Measurements from ENCODE around the gene RRP36. TPM values are rescaled to one million over a fixed set of nuclear protein-coding genes. Genes with fewer than 3 reads are reported as not detected.

RRP36 gene
- total RNA-seq, 1 donor from 2014 or later, result 40.7 TPM

- Histone ChIP-seq H3K9me3 (ENCODE audit: control insufficient read depth in 3 of 3, low read length in 3 of 3) (no peaks in the 10 kb centered on the region), H3K4me3 (ENCODE audit: low read length in 3 of 3) (peak overlapping the region; percentile 94 to 99 (median 98)), H3K27ac (ENCODE audit: low read depth, low read length) (peak overlapping the region; percentile 87), H3K36me3 (ENCODE audit: control insufficient read depth in 3 of 3, insufficient read depth in 3 of 3, low read length in 3 of 3) (peaks cover 22 to 30% (median 29%) of the 10 kb centered on the region in 3 donors), H3K27me3 (ENCODE audit: control insufficient read depth in 3 of 3, insufficient read depth in 3 of 3, low read length in 3 of 3) (no peaks in the 10 kb centered on the region), H3K4me1 (ENCODE audit: control insufficient read depth in 3 of 3, insufficient read depth in 3 of 3, low read length in 3 of 3) (peaks cover 30 to 39% (median 33%) of the 10 kb centered on the region in 3 donors), H3K9ac (ENCODE audit: low read depth in 1 of 3, low read length in 3 of 3) (peak overlapping the region; percentile 93 to 99 (median 97))
Measured at GRCh38 chr6:43058531-43058930, 37.1 kb downstream of the RRP36 start.

GRCh38 chr6:43059168-43060033, 38.0 kb downstream of the RRP36 start, which contains the start of the genes KLC4 and MRPL2:
KLC4 (plus strand) TSS chr6:43059631; CDS start chr6:43061336, 1,705 bp downstream.
MRPL2 (minus strand) TSS chr6:43059434; CDS start chr6:43059381, 53 bp downstream.
- Histone ChIP-seq H3K36me3 (ENCODE audit: control insufficient read depth in 3 of 3, insufficient read depth in 3 of 3, low read length in 3 of 3) (peaks cover 22 to 37% (median 36%) of the 10 kb centered on the region in 3 donors), H3K4me1 (ENCODE audit: control insufficient read depth in 3 of 3, insufficient read depth in 3 of 3, low read length in 3 of 3) (peaks cover 26 to 34% (median 28%) of the 10 kb centered on the region in 3 donors), H3K9me3 (ENCODE audit: control insufficient read depth in 3 of 3, low read length in 3 of 3) (no peaks in the 10 kb centered on the region), H3K27me3 (ENCODE audit: control insufficient read depth in 3 of 3, insufficient read depth in 3 of 3, low read length in 3 of 3) (no peaks in the 10 kb centered on the region), H3K9ac (ENCODE audit: low read depth in 1 of 3, low read length in 3 of 3) (peak within 1 kb of the TSS; percentile 94 to 99 (median 97)), H3K27ac (ENCODE audit: low read depth, low read length) (peak within 1 kb of the TSS; percentile 87), H3K4me3 (ENCODE audit: low read length in 3 of 3) (peak within 1 kb of the TSS; percentile 94 to 99 (median 98))

GRCh38 chr6:43060034-43060754, 38.8 kb downstream of the RRP36 start:
- Histone ChIP-seq H3K27me3 (ENCODE audit: control insufficient read depth in 3 of 3, insufficient read depth in 3 of 3, low read length in 3 of 3) (no peaks in the 10 kb centered on the region), H3K36me3 (ENCODE audit: control insufficient read depth in 3 of 3, insufficient read depth in 3 of 3, low read length in 3 of 3) (peaks cover 25 to 40% (median 40%) of the 10 kb centered on the region in 3 donors), H3K27ac (ENCODE audit: low read depth, low read length) (peak overlapping the region; percentile 87), H3K4me1 (ENCODE audit: control insufficient read depth in 3 of 3, insufficient read depth in 3 of 3, low read length in 3 of 3) (peaks cover 24 to 34% (median 27%) of the 10 kb centered on the region in 3 donors), H3K4me3 (ENCODE audit: low read length in 3 of 3) (peak overlapping the region; percentile 92 to 99 (median 98)), H3K9ac (ENCODE audit: low read depth in 1 of 3, low read length in 3 of 3) (peak overlapping the region; percentile 94 to 98 (median 94)), H3K9me3 (ENCODE audit: control insufficient read depth in 3 of 3, low read length in 3 of 3) (no peaks in the 10 kb centered on the region)

GRCh38 chr6:43060755-43061633, 39.6 kb downstream of the RRP36 start:
- H3K4me3 ChIP-seq (ENCODE audit: low read length in 3 of 3), result peak overlapping the region; percentile 92 to 99 (median 98)
- H3K9ac ChIP-seq (ENCODE audit: low read depth in 1 of 3, low read length in 3 of 3), result peak overlapping the region; percentile 15 to 94 (median 94)

GRCh38 chr6:43061861-43062260, 40.4 kb downstream of the RRP36 start:
- peaks cover 24 to 34% (median 27%) of the 10 kb centered on the region in 3 donors for H3K4me1 ChIP-seq (ENCODE audit: control insufficient read depth in 3 of 3, insufficient read depth in 3 of 3, low read length in 3 of 3)
- H3K4me3 ChIP-seq (ENCODE audit: low read length in 3 of 3), result no peak overlapping the region
- H3K9ac ChIP-seq (ENCODE audit: low read depth in 1 of 3, low read length in 3 of 3), result no peak overlapping the region
- H3K36me3 ChIP-seq (ENCODE audit: control insufficient read depth in 3 of 3, insufficient read depth in 3 of 3, low read length in 3 of 3), result peaks cover 29 to 44% (median 42%) of the 10 kb centered on the region in 3 donors
- H3K27ac ChIP-seq (ENCODE audit: low read depth, low read length), result no peak overlapping the region
- no peaks in the 10 kb centered on the region for H3K9me3 ChIP-seq (ENCODE audit: control insufficient read depth in 3 of 3, low read length in 3 of 3)
- no peaks in the 10 kb centered on the region for H3K27me3 ChIP-seq (ENCODE audit: control insufficient read depth in 3 of 3, insufficient read depth in 3 of 3, low read length in 3 of 3)

More at GRCh38 chr6:43060755-43061633, 39.6 kb downstream of the RRP36 start:
- H3K27ac ChIP-seq (ENCODE audit: low read depth, low read length), result no peak overlapping the region
- H3K27me3 ChIP-seq (ENCODE audit: control insufficient read depth in 3 of 3, insufficient read depth in 3 of 3, low read length in 3 of 3), result no peaks in the 10 kb centered on the region
- H3K36me3 ChIP-seq (ENCODE audit: control insufficient read depth in 3 of 3, insufficient read depth in 3 of 3, low read length in 3 of 3), result peaks cover 26 to 40% (median 38%) of the 10 kb centered on the region in 3 donors
- no peaks in the 10 kb centered on the region for H3K9me3 ChIP-seq (ENCODE audit: control insufficient read depth in 3 of 3, low read length in 3 of 3)
- H3K4me1 ChIP-seq (ENCODE audit: control insufficient read depth in 3 of 3, insufficient read depth in 3 of 3, low read length in 3 of 3), result peaks cover 24 to 34% (median 27%) of the 10 kb centered on the region in 3 donors

GRCh38 chr6:43062818-43063217, 41.4 kb downstream of the RRP36 start:
- peaks cover 27 to 41% (median 40%) of the 10 kb centered on the region in 3 donors for H3K36me3 ChIP-seq (ENCODE audit: control insufficient read depth in 3 of 3, insufficient read depth in 3 of 3, low read length in 3 of 3)

GRCh38 chr6:43070028-43070632, 48.7 kb downstream of the RRP36 start:
- H3K27me3 ChIP-seq (ENCODE audit: control insufficient read depth in 3 of 3, insufficient read depth in 3 of 3, low read length in 3 of 3), result no peaks in the 10 kb centered on the region
- no peak overlapping the region for H3K27ac ChIP-seq (ENCODE audit: low read depth, low read length)
- H3K4me1 ChIP-seq (ENCODE audit: control insufficient read depth in 3 of 3, insufficient read depth in 3 of 3, low read length in 3 of 3), result no peaks in the 10 kb centered on the region
- H3K4me3 ChIP-seq (ENCODE audit: low read length in 3 of 3), result no peak overlapping the region
- H3K9ac ChIP-seq (ENCODE audit: low read depth in 1 of 3, low read length in 3 of 3), result peak overlapping the region in 1 of 3 donors; percentile 16
- no peaks in the 10 kb centered on the region for H3K9me3 ChIP-seq (ENCODE audit: control insufficient read depth in 3 of 3, low read length in 3 of 3)
- peaks cover 42 to 52% (median 48%) of the 10 kb centered on the region in 3 donors for H3K36me3 ChIP-seq (ENCODE audit: control insufficient read depth in 3 of 3, insufficient read depth in 3 of 3, low read length in 3 of 3)

More at GRCh38 chr6:43062818-43063217, 41.4 kb downstream of the RRP36 start:
- H3K4me3 ChIP-seq (ENCODE audit: low read length in 3 of 3), result no peak overlapping the region
- H3K27me3 ChIP-seq (ENCODE audit: control insufficient read depth in 3 of 3, insufficient read depth in 3 of 3, low read length in 3 of 3), result no peaks in the 10 kb centered on the region
- H3K9me3 ChIP-seq (ENCODE audit: control insufficient read depth in 3 of 3, low read length in 3 of 3), result no peaks in the 10 kb centered on the region
- no peak overlapping the region for H3K27ac ChIP-seq (ENCODE audit: low read depth, low read length)
- H3K9ac ChIP-seq (ENCODE audit: low read depth in 1 of 3, low read length in 3 of 3), result no peak overlapping the region
- H3K4me1 ChIP-seq (ENCODE audit: control insufficient read depth in 3 of 3, insufficient read depth in 3 of 3, low read length in 3 of 3), result peaks cover 24 to 31% (median 24%) of the 10 kb centered on the region in 3 donors

- Histone ChIP-seq H3K9me3 (ENCODE audit: control insufficient read depth in 3 of 3, low read length in 3 of 3) (no peaks in the 10 kb centered on the region), H3K36me3 (ENCODE audit: control insufficient read depth in 3 of 3, insufficient read depth in 3 of 3, low read length in 3 of 3) (peaks cover 25 to 35% (median 30%) of the 10 kb centered on the region in 3 donors), H3K27ac (ENCODE audit: low read depth, low read length) (no peak overlapping the region), H3K9ac (ENCODE audit: low read depth in 1 of 3, low read length in 3 of 3) (no peak overlapping the region), H3K4me1 (ENCODE audit: control insufficient read depth in 3 of 3, insufficient read depth in 3 of 3, low read length in 3 of 3) (peaks cover 4 to 11% (median 11%) of the 10 kb centered on the region in 3 donors), H3K27me3 (ENCODE audit: control insufficient read depth in 3 of 3, insufficient read depth in 3 of 3, low read length in 3 of 3) (peaks cover 0 to 23% (median 14%) of the 10 kb centered on the region in 3 donors), H3K4me3 (ENCODE audit: low read length in 3 of 3) (no peak overlapping the region)
Measured at GRCh38 chr6:43074847-43075669, 53.6 kb downstream of the RRP36 start.
